Activated naive CD8-positive, alpha-beta T cell (primary cell): Measurements from ENCODE around the gene RASA1.
"Not testable (repeated sequence)": the region's sequence is repeated elsewhere in the genome, so short reads cannot be mapped to it uniquely, and the experiment has no call there.

ENCODE experiments used
- H3K27ac Mint-ChIP-seq: one replicate; pipeline ENCODE4 v1.8.0; 2021; ENCODE audit warnings: mixed read lengths
- H3K27me3 Mint-ChIP-seq: one replicate; pipeline ENCODE4 v1.8.0; 2021; ENCODE audit warnings: mixed read lengths
- H3K36me3 Mint-ChIP-seq: one replicate; pipeline ENCODE4 v1.8.0; 2021; ENCODE audit warnings: mixed read lengths
- H3K4me1 Mint-ChIP-seq: one replicate; pipeline ENCODE4 v1.8.0; 2021; ENCODE audit warnings: low read depth, mixed read lengths
- H3K4me3 Mint-ChIP-seq: one replicate; pipeline ENCODE4 v1.8.0; 2021; ENCODE audit warnings: mild to moderate bottlenecking, mixed read lengths
- H3K9me3 Mint-ChIP-seq: one replicate; pipeline ENCODE4 v1.8.0; 2021; ENCODE audit warnings: low read depth, mixed read lengths

RASA1 gene

DNA sequence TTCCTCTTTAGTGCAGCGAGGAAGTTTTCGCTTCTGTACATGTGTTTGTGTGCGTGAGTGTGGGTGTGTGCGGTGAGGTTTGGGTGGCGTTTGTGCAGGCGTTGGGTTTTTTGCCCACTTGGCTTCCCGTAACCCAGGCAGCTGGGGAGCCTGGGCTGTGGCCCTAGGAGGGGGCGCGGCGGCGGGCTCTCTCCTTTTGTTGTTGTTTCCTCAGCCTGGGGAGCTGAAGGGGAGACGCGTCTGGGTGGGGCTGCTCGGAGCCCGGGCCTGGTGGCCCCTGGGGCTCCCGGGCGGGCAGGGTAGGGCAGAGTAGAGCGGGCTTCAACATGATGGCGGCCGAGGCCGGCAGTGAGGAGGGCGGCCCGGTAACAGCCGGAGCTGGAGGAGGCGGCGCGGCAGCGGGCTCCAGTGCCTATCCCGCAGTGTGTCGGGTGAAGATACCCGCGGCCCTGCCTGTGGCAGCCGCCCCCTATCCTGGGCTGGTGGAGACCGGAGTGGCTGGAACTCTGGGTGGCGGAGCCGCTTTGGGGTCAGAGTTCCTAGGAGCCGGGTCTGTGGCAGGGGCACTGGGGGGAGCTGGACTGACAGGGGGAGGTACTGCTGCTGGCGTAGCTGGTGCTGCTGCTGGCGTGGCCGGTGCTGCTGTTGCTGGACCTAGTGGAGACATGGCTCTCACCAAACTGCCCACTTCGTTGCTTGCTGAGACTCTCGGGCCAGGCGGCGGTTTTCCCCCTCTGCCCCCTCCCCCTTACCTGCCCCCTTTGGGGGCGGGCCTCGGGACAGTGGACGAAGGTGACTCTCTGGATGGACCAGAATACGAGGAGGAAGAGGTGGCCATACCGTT is 665 bp downstream of the RASA1 start:
- Mint-ChIP-seq H3K36me3 (no peaks in the 10 kb centered on the region), H3K4me1 (peaks cover 34% of the 10 kb centered on the region), H3K9me3 (no peaks in the 10 kb centered on the region), H3K4me3 (peak overlapping the region; percentile 100), H3K27ac (peak overlapping the region; percentile 98), H3K27me3 (no peaks in the 10 kb centered on the region)

DNA sequence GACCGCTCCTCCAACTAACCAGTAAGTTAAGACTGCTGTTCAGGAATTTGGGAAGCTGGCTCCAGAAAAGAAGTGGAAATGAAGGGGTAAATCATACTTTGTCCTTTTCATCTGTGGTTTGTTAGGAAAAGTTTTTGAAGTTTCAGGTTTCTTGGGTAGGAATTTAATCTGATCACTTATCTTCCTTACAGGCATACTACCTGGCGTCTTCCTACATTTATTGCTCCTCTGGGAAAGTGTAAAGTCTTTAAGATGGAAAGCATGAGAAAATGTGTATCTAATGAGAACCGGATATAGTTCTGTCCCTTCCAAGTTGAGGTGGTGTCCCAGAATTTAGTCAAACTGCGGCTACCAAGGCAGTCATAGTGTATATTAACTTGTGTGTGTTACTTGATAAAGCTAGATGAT is 1.3 kb downstream of the RASA1 start:
- Mint-ChIP-seq H3K27me3 (no peaks in the 10 kb centered on the region), H3K27ac (peak overlapping the region; percentile 79), H3K4me1 (peaks cover 37% of the 10 kb centered on the region), H3K4me3 (peak overlapping the region; percentile 100), H3K9me3 (no peaks in the 10 kb centered on the region), H3K36me3 (no peaks in the 10 kb centered on the region)

DNA sequence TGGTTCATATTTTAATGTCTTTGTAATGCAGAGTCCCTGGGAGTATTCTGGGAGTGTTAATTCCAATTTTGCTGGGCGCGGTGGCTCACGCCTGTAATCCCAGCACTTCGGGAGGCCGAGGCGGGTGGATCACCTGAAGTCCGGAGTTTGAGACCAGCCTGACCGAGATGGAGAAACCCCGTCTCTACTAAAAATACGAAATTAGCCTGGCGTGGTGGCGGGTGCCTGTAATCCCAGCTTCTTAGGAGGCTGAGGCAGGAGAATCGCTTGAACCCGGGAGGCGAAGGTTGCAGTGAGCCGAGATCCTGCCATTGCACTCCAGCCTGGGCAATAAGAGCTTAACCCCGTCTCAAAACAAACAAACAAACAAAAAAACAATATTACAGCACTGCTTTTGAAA is 3.2 kb downstream of the RASA1 start:
- H3K27ac Mint-ChIP-seq, H3K9me3 Mint-ChIP-seq: not testable (repeated sequence)
- H3K4me1 Mint-ChIP-seq, result peaks cover 56% of the 10 kb centered on the region

DNA sequence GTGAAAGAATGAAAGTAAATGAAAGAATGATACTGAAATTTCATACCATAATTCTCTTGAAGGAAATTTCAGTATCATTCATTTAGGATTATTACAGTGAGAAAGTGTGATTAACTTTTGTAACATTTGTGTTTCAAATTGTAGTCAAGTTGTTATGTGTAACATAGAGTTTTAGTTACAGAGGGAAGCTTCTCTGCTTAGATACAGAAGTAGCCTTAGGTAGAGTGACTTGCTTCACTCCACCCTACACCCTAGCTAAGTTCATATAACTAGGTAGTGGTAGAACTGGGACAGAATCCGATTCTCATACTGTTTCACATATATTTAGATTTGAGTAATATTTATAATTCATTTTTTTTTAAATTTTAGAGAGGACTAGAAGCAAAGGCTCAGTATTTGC is 9.0 kb downstream of the RASA1 start:
- Mint-ChIP-seq H3K27ac (no peak overlapping the region), H3K4me1 (peaks cover 75% of the 10 kb centered on the region), H3K4me3 (no peak overlapping the region), H3K9me3 (no peaks in the 10 kb centered on the region), H3K36me3 (peaks cover 4% of the 10 kb centered on the region), H3K27me3 (no peaks in the 10 kb centered on the region)

More for the DNA sequence above, 3.2 kb downstream of the RASA1 start:
- H3K4me3 Mint-ChIP-seq, H3K36me3 Mint-ChIP-seq, H3K27me3 Mint-ChIP-seq: not testable (repeated sequence)

DNA sequence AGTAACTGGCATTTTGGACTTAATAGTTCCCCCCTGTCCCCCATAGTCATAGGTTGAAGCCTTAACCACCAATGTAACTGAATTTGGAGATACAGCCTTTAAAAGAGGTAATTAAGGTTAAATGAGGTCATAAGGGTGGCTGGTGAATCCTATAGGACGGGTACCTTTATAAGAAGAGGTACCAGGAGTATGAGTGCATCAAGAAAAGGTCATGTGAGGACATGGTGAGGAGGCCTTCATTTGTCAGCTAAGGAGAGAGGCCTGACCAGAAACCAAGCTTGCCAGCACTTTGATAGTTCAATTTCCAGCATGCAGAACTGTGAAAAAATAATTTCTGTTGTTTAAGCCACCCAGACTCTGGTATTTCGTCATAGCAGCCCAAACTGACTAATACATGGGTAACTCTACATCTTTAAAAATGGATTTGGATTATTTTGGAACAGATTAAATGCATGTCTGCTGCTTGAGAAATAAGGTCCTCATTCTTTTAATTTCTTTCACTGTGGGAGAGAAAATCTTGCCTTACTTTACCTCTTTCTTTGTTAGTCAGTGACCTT is 9.7 kb downstream of the RASA1 start:
- Mint-ChIP-seq H3K4me3 (no peak overlapping the region), H3K27ac (peak overlapping the region; percentile 47), H3K27me3 (no peaks in the 10 kb centered on the region), H3K9me3 (no peaks in the 10 kb centered on the region), H3K4me1 (peaks cover 77% of the 10 kb centered on the region), H3K36me3 (peaks cover 4% of the 10 kb centered on the region)

DNA sequence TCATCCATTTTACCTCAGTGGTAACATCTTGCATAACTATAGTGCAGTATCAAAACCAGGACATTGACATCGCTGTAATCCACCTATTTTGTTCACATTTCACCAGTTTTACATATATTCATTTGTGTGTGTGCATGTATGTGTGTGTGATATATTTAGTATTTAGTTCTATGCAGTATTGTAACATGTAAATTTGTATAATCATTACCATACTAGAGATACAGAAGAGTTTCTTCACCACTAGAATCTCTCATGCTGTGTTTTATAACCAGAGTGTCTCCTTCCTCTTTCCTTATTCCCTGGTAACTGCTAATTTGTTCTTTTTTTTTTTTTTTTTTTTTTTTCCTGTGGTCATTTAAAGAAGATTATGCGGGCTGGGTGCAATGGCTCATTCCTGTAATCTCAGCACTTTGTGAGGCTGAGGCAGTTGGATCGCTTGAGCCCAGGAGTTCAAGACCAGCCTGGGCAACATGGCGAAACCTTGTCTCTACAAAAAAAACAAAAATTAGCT is 11.0 kb downstream of the RASA1 start:
- Mint-ChIP-seq H3K36me3 (peaks cover 4% of the 10 kb centered on the region), H3K4me1 (peaks cover 81% of the 10 kb centered on the region)

DNA sequence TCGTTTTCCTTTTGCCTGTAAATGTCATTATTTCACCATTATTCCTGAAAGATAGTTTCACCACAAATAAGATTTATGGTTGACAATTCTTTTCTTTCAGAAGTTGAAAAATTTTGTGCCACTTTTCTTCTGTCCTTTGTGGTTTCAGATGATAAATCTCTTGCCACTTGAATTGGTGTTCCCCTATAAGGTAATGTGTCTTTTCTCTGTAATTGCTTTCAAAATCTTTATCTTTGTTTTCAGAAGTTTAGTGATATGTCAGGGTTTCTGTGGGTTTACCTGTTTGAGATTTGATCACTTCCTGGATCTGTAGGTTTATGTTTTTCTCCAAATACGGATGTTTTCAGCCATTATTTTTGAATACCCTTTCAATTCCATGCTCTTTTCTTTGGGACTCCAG is 14.6 kb downstream of the RASA1 start:
- H3K27ac Mint-ChIP-seq, result peak overlapping the region; percentile 89
- no peaks in the 10 kb centered on the region for H3K27me3 Mint-ChIP-seq
- H3K36me3 Mint-ChIP-seq, result peaks cover 4% of the 10 kb centered on the region
- peaks cover 62% of the 10 kb centered on the region for H3K4me1 Mint-ChIP-seq
- H3K4me3 Mint-ChIP-seq, result peak overlapping the region; percentile 80
- H3K9me3 Mint-ChIP-seq, result no peaks in the 10 kb centered on the region

More for the DNA sequence above, 11.0 kb downstream of the RASA1 start:
- Mint-ChIP-seq H3K9me3 (no peaks in the 10 kb centered on the region), H3K4me3 (no peak overlapping the region), H3K27me3 (no peaks in the 10 kb centered on the region), H3K27ac (peak overlapping the region; percentile 64)

DNA sequence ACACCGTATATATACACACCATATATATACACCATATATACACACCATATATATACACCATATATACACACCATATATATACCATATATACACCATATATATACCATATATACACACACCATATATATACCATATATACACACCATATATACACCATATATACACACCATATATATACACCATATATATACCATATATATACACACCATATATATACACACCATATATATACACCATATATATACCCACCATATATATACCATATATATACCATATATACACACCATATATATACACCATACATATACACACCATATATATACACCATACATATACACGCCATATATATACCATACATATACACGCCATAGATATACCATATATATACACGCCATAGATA is 19.6 kb downstream of the RASA1 start:
- H3K9me3 Mint-ChIP-seq, H3K27me3 Mint-ChIP-seq, H3K27ac Mint-ChIP-seq, H3K4me3 Mint-ChIP-seq: not testable (repeated sequence)
- Mint-ChIP-seq H3K36me3 (peaks cover 20% of the 10 kb centered on the region), H3K4me1 (peaks cover 52% of the 10 kb centered on the region)

DNA sequence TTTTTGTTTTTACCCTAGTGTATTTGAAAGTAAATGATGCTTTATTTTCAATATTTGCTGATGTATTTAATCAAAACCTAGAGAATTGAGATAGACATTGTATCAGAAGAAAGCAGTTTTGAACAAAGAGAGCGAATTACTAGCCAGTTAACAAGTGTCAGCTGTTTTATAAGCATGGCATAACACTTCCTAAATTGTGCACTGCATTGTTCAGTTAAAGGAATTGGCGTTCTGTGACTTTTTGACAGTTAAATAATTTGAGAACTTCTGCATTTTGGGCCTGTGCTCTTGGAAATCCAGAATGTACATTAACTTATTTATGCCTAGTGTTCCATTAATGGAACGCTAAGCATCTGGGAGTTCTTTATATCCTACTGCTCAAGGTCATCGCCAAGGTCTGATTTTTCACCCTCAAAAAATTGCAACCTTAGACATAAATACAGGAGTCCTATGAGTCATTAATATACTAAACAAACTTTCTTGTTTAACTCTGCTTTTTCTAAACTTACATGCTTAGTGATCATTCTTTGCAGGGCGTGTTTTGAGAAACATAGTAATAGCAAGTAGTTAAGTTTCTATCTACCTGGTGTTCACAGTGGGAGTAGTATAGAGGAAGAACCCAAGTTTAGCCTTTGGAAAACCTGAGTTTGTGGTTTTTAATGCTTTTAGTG is 31.1 kb downstream of the RASA1 start:
- H3K9me3 Mint-ChIP-seq, result no peaks in the 10 kb centered on the region

DNA sequence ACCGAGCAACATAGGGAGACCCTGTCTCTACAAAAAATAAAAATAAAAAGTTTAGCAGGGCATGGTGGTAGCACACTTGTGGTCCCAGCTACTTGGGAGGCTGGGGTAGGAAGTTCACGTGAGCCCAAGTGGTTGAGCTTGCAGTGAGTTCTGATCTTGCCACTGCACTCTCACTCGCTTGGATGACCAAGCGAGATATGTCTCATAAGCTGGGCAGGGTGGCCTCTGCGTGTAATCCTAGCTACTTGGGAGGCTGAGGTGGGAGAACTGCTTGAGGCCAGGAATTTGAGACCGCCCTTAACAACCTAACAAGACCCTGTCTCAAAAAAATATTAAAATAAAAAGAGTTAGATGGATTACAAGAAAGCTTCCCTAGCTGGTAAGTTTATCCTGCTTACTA is 32.5 kb downstream of the RASA1 start:
- Mint-ChIP-seq H3K4me3 (no peak overlapping the region), H3K27me3 (no peaks in the 10 kb centered on the region), H3K27ac (no peak overlapping the region), H3K9me3 (no peaks in the 10 kb centered on the region), H3K36me3 (peaks cover 24% of the 10 kb centered on the region), H3K4me1 (peaks cover 62% of the 10 kb centered on the region)

More for the DNA sequence above, 31.1 kb downstream of the RASA1 start:
- Mint-ChIP-seq H3K36me3 (peaks cover 13% of the 10 kb centered on the region), H3K27ac (peak overlapping the region; percentile 10), H3K4me1 (peaks cover 74% of the 10 kb centered on the region), H3K27me3 (no peaks in the 10 kb centered on the region), H3K4me3 (no peak overlapping the region)

DNA sequence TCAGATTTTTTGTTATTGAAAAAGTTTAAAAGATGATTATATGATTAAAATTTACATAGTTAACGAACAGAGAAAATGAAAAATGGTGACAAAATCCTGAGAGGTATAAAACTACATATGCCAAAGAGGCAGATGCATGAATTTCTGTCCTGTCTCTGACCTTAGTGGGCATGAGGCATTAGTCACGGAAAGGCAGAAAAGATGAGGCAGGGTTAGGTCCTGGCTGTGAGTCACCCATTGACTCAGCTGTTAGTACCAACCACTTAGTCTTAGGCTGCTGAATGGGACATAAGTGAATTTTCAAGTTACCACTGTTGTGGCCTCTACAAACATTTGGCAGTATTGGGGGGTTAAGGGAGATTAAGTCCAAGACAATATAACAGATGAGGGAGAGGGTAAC is 33.1 kb downstream of the RASA1 start:
- Mint-ChIP-seq H3K36me3 (peaks cover 29% of the 10 kb centered on the region), H3K27ac (no peak overlapping the region), H3K9me3 (peaks cover 5% of the 10 kb centered on the region), H3K27me3 (no peaks in the 10 kb centered on the region), H3K4me1 (peaks cover 62% of the 10 kb centered on the region), H3K4me3 (peak overlapping the region; percentile 11)

DNA sequence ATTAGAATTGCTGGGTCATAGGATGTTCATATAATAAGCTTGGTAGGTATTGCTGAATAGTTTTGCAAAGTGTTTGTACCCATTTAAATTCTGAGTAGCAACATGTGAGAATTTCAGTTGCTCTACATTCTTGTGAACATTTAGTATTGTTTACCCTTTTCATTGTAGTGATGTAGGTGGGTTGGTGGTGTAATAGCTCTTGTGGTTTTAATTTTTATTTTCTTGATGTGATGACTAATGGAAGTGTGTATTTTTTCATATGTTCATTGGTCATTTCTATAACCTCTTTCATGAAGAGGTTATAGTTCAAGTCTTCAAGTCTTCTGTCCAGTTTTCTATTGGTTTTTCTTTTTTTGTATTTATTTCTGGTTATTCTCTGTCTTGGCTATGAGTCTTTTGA is 34.4 kb downstream of the RASA1 start:
- Mint-ChIP-seq H3K27me3 (no peaks in the 10 kb centered on the region), H3K4me3 (no peak overlapping the region), H3K9me3 (peaks cover 10% of the 10 kb centered on the region), H3K36me3 (peaks cover 38% of the 10 kb centered on the region), H3K4me1 (peaks cover 57% of the 10 kb centered on the region), H3K27ac (peak overlapping the region; percentile 75)

DNA sequence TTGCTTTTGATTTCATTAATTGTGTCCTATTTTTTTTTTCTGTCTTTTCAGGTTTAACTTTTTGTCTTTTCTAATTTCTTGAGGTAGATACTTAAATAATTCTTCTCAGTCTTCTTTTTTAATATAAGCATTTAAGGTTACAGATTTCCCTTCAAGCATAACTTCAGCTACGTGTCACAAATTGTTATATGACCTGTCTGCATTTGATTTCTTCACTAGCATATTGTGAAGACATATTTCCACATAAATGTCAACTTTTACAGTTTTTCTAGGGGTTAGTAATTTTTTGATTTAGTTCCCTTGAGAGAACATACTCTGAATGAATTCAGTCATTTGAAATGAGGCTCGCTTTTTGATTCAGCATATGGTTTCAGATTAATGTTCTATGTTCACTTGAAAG is 35.6 kb downstream of the RASA1 start:
- H3K4me3 Mint-ChIP-seq, result no peak overlapping the region
- H3K4me1 Mint-ChIP-seq, result peaks cover 53% of the 10 kb centered on the region
- peaks cover 10% of the 10 kb centered on the region for H3K9me3 Mint-ChIP-seq
- H3K27me3 Mint-ChIP-seq, result no peaks in the 10 kb centered on the region
- no peak overlapping the region for H3K27ac Mint-ChIP-seq
- peaks cover 42% of the 10 kb centered on the region for H3K36me3 Mint-ChIP-seq

DNA sequence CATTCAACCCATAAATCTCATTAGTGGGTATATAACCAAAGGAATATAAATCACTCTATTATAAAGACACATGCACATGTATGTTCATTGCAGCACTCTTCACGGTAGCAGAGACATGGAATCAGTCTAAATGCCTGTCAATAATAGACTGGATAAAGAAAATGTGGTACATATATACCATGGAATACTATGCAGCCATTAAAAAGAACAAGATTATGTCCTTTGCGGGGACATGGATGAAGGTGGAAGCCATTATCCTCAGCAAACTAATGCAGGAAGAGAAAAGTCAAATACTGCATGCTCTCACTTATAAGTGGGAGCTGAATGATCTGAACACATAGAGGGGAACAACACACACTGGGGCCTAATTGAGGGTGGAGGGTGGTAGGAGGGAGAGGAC is 38.4 kb downstream of the RASA1 start:
- peaks cover 42% of the 10 kb centered on the region for H3K36me3 Mint-ChIP-seq
- not testable (repeated sequence) for H3K27me3 Mint-ChIP-seq, H3K27ac Mint-ChIP-seq, H3K4me3 Mint-ChIP-seq
- H3K4me1 Mint-ChIP-seq, result peaks cover 57% of the 10 kb centered on the region
- H3K9me3 Mint-ChIP-seq, result peaks cover 10% of the 10 kb centered on the region

DNA sequence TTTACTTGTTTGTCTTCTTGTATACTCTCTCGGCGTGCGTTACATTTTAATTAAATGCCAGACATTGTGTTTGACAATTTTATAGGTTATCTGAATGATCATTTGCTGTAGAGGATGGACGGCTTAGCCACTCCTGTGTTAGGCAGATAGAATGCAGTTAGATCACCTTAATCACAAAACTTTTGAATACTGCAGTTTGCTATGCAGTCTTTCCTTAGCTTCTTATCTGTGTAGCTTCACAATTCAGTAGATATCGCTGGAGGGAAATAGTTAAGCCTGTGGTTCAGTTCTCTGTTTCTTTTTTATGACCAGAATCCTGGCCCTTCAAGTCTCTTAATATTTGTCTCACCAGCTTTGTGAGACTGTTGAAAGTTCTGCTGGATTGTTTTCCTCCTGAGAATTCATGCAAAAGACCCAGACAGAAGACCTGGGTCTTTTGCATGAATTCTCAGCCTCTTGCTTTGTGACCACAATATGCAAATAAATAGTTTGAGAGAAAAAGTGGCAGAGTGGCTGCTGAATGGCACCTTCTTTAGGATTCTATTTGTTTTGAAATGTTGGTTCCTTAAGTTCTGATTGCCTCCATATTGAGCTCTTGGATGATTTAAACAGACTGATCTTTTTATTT is 40.2 kb downstream of the RASA1 start:
- no peaks in the 10 kb centered on the region for H3K27me3 Mint-ChIP-seq
- H3K36me3 Mint-ChIP-seq, result peaks cover 39% of the 10 kb centered on the region
- no peak overlapping the region for H3K27ac Mint-ChIP-seq
- H3K9me3 Mint-ChIP-seq, result peaks cover 10% of the 10 kb centered on the region
- H3K4me1 Mint-ChIP-seq, result peaks cover 56% of the 10 kb centered on the region
- no peak overlapping the region for H3K4me3 Mint-ChIP-seq
